Suprapubic skin (tissue), 3 donors: ENCODE measurements around the gene UCN3.

Experiments used
- CTCF ChIP-seq, 2 donors: fragments of 200-600 bp in 1 of 2; fragments of 450-650 bp in 1 of 2; sonication (generic) in 1 of 2; IDR thresholded peaks; one replicate each; pipeline ENCODE4 v1.5.1; 2016 to 2019; ENCODE audit warnings: antibody characterized with exemption in 2 of 2, mild to moderate bottlenecking in 1 of 2, moderate library complexity in 1 of 2
- EP300 ChIP-seq: sonication (generic); formaldehyde crosslinking; IDR thresholded peaks from one replicate; pipeline ENCODE4 v1.6.1; 2017; ENCODE audit warnings: antibody characterized with exemption
- POLR2A ChIP-seq, 2 donors: fragments of 450-650 bp; IDR thresholded peaks; one replicate each; pipeline ENCODE4 v1.6.1; 2017; ENCODE audit warnings: antibody characterized with exemption in 2 of 2, mild to moderate bottlenecking in 2 of 2, moderate library complexity in 2 of 2

DNA sequence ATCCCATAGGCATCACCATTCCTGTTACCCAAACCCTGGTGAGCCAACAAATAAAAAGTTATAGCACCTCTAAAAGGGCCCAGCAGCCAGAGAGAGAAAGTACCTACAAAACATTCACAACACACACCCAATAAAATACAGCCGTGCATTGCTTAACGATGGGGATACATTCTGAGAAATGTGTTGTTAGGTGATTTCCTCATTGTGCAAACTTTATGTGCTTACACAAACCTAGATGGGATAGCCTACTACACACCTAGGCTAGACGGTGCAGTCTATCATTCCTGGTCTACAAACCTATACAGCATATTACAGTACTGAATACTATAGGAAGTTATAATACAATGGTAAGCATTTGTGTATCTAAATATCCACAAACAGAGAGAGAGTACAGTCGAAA is 44.9 kb upstream of the UCN3 start:
- no peak for TF ChIP-seq CTCF (IDR thresholded peaks at IDR 0.05)
- no peak for TF ChIP-seq EP300
- TF ChIP-seq POLR2A (IDR thresholded peaks at IDR 0.05), result no peak
